ENCODE measurements around the gene RIF1.

RIF1 gene

DNA sequence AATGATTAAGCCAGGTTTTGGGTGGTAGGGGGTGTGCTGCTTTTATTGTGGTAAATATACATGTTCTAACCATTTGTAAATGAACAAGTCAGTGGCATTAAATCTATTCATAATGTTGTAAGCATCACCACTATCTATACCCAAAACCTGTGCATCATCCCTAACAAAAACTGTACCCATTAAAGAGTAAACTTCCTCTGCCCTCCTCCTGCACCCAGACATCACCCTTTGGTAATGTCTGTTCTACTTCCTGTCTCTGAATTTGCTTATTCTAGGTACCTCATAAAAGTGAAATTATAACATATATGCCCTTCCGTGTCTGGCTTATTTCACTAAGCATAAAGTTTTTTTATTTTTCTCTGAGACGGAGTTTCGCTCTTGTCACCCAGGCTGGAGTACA, 14.1 kb downstream of the RIF1 start:
- Histone ChIP-seq H2AFZ (ENCODE audit: low read depth, low read length, severe bottlenecking) (no peak overlapping the region), H3K9ac (ENCODE audit: low read length) (no peak overlapping the region), H3K36me3 (ENCODE audit: low read length) (peaks cover 42% of the 10 kb centered on the region), H3K4me3 (ENCODE audit: insufficient read depth, low read length, poor library complexity, severe bottlenecking) (no peak overlapping the region), H3K79me2 (ENCODE audit: insufficient read depth, low read length) (peaks cover 25% of the 10 kb centered on the region), H3K27ac (ENCODE audit: low read depth, low read length) (no peak overlapping the region), H4K20me1 (ENCODE audit: low read depth, low read length) (no peaks in the 10 kb centered on the region; the same call in 1 of the 2 replicates), H3F3A (ENCODE audit: insufficient read depth) (no peaks in the 10 kb centered on the region; the same call in 1 of the 2 replicates), H3K27me3 (ENCODE audit: low read length) (no peaks in the 10 kb centered on the region), H3K9me3 (ENCODE audit: insufficient read depth, low read length) (no peaks in the 10 kb centered on the region), H3K9me2 (replicated peaks; ENCODE audit: insufficient read depth, low read length) (no peaks in the 10 kb centered on the region), H3K4me2 (ENCODE audit: low read depth, low read length, poor library complexity, severe bottlenecking) (no peak overlapping the region)
- no peak for TF ChIP-seq EZH2phosphoT487 (conservative IDR thresholded peaks at IDR 0.05; ENCODE audit: low read length)
- TF ChIP-seq CTCF (IDR thresholded peaks at IDR 0.05; ENCODE audit: insufficient read depth, low read length, poor library complexity, severe bottlenecking) = no peak

GRCh38 chr2:151437630-151438029, 27.9 kb downstream of the RIF1 start:
- H2AFZ ChIP-seq (ENCODE audit: low read depth, low read length, severe bottlenecking) = no peak overlapping the region
- peaks cover 57% of the 10 kb centered on the region for H3K36me3 ChIP-seq (ENCODE audit: low read length)
- no peaks in the 10 kb centered on the region for H3K79me2 ChIP-seq (ENCODE audit: insufficient read depth, low read length)
- H3K4me3 ChIP-seq (ENCODE audit: insufficient read depth, low read length, poor library complexity, severe bottlenecking) = no peak overlapping the region
- H3K27me3 ChIP-seq (ENCODE audit: low read length) = no peaks in the 10 kb centered on the region
- H4K20me1 ChIP-seq (ENCODE audit: low read depth, low read length) = no peaks in the 10 kb centered on the region
- H3K9me3 ChIP-seq (ENCODE audit: insufficient read depth, low read length) = no peaks in the 10 kb centered on the region
- TF ChIP-seq EZH2phosphoT487 (conservative IDR thresholded peaks at IDR 0.05; ENCODE audit: low read length) (no peak), CTCF (IDR thresholded peaks at IDR 0.05; ENCODE audit: insufficient read depth, low read length, poor library complexity, severe bottlenecking) (peak; percentile 53)
- no peak overlapping the region for H3K9ac ChIP-seq (ENCODE audit: low read length)
- H3K9me2 ChIP-seq (replicated peaks; ENCODE audit: insufficient read depth, low read length) = no peaks in the 10 kb centered on the region
- H3K27ac ChIP-seq (ENCODE audit: low read depth, low read length) = no peak overlapping the region
- no peak overlapping the region for H3K4me2 ChIP-seq (ENCODE audit: low read depth, low read length, poor library complexity, severe bottlenecking)
- peaks cover 11% of the 10 kb centered on the region; the same call in 1 of the 2 replicates for H3F3A ChIP-seq (ENCODE audit: insufficient read depth)

GRCh38 chr2:151438506-151438905, 28.8 kb downstream of the RIF1 start:
- Histone ChIP-seq H4K20me1 (ENCODE audit: low read depth, low read length) (no peaks in the 10 kb centered on the region), H3K79me2 (ENCODE audit: insufficient read depth, low read length) (no peaks in the 10 kb centered on the region), H3K4me3 (ENCODE audit: insufficient read depth, low read length, poor library complexity, severe bottlenecking) (no peak overlapping the region), H3K9ac (ENCODE audit: low read length) (no peak overlapping the region), H2AFZ (ENCODE audit: low read depth, low read length, severe bottlenecking) (no peak overlapping the region), H3K27ac (ENCODE audit: low read depth, low read length) (no peak overlapping the region), H3K4me2 (ENCODE audit: low read depth, low read length, poor library complexity, severe bottlenecking) (no peak overlapping the region), H3K9me3 (ENCODE audit: insufficient read depth, low read length) (no peaks in the 10 kb centered on the region), H3K9me2 (replicated peaks; ENCODE audit: insufficient read depth, low read length) (no peaks in the 10 kb centered on the region), H3K36me3 (ENCODE audit: low read length) (peaks cover 58% of the 10 kb centered on the region), H3F3A (ENCODE audit: insufficient read depth) (peaks cover 11% of the 10 kb centered on the region; the same call in 1 of the 2 replicates), H3K27me3 (ENCODE audit: low read length) (no peaks in the 10 kb centered on the region)
- no peak for TF ChIP-seq CTCF (IDR thresholded peaks at IDR 0.05; ENCODE audit: insufficient read depth, low read length, poor library complexity, severe bottlenecking)
- TF ChIP-seq EZH2phosphoT487 (conservative IDR thresholded peaks at IDR 0.05; ENCODE audit: low read length) = no peak
